ENCODE measurements around the gene MSMB. TPM values are rescaled to one million over a fixed set of nuclear protein-coding genes. Genes with fewer than 3 reads are reported as not detected.

Gene MSMB
- total and polyA plus RNA-seq, 2 of the 4 experiments (the other 2 are of a cell fraction): not detected

- intact Hi-C loops (cut with micrococcal nuclease): loop anchor here (5.0 kb wide), 1 partner anchor 97 kb away; no protein-coding TSS in a partner anchor
- Histone ChIP-seq H3K27ac (ENCODE audit: insufficient read depth, low read length) (no peak overlapping the region), H2BK15ac (ENCODE audit: low read depth, low read length) (no peak overlapping the region), H3K9ac (ENCODE audit: low read depth, low read length) (no peak overlapping the region), H3K27me3 (ENCODE audit: control insufficient read depth, insufficient read depth, low read length) (peaks cover 4% of the 10 kb centered on the region), H3K9me1 (ENCODE audit: insufficient read depth, low read length) (no peaks in the 10 kb centered on the region), H3K9me3 (ENCODE audit: control insufficient read depth, insufficient read depth, low read length) (no peaks in the 10 kb centered on the region), H3K36me3 (ENCODE audit: control insufficient read depth, insufficient read depth, low read length) (no peaks in the 10 kb centered on the region), H3K56ac (ENCODE audit: extremely low read depth, insufficient read depth, low read length) (no peak overlapping the region), H2BK5ac (ENCODE audit: low read depth, low read length, poor library complexity, severe bottlenecking) (no peak overlapping the region), H3K79me1 (ENCODE audit: low read depth in 1 of 2, low read length in 2 of 2) (no peaks in the 10 kb centered on the region), H3K4me3 (ENCODE audit: insufficient read depth, low read depth, low read length) (no peak overlapping the region), H3K14ac (replicated peaks; ENCODE audit: low read depth, low read length) (no peak overlapping the region), H3K18ac (ENCODE audit: low read depth, low read length) (no peak overlapping the region), H3K4ac (ENCODE audit: low read depth, low read length) (no peak overlapping the region), H3K23ac (ENCODE audit: low read depth, low read length) (no peak overlapping the region), H2AK5ac (ENCODE audit: low read depth, low read length) (no peak overlapping the region; the same call in 1 of the 2 replicates), H3K4me1 (ENCODE audit: control insufficient read depth, insufficient read depth, low read length) (peaks cover 7% of the 10 kb centered on the region), H4K8ac (ENCODE audit: low read depth in 2 of 2, low read length in 2 of 2) (no peak overlapping the region), H4K20me1 (ENCODE audit: insufficient read depth, low read length) (no peaks in the 10 kb centered on the region), H4K91ac (ENCODE audit: insufficient read depth, low read depth, low read length) (no peak overlapping the region), H4K5ac (ENCODE audit: low read depth, low read length) (no peak overlapping the region), H2BK120ac (ENCODE audit: low read depth, low read length) (no peak overlapping the region), H3K4me2 (ENCODE audit: low read depth, low read length) (no peak overlapping the region), H2AK9ac (replicated peaks; ENCODE audit: low read depth, low read length, poor library complexity) (no peak overlapping the region), H2BK20ac (ENCODE audit: low read depth, low read length) (no peak overlapping the region), H2AFZ (replicated peaks; ENCODE audit: low read length, poor library complexity) (no peak overlapping the region)
- ChIA-PET POLR2A (ENCODE audit: unreplicated experiment) (no interaction called here), CTCF (no interaction called here)
- BruUV-seq (replicated peaks): no TSS peak
- peak; percentile 46 for ATAC-seq (ENCODE audit: low read depth)
- in situ Hi-C loops (cut with MboI; ENCODE audit: low sequenced_read_pairs): no loop called here
- dilution Hi-C loops (cut with HindIII; ENCODE audit: low sequenced_read_pairs, unreplicated experiment): no loop called here
- TF ChIP-seq RFX5 (IDR thresholded peaks at IDR 0.05; ENCODE audit: low read depth, low read length) (no peak), BHLHE40 (IDR thresholded peaks at IDR 0.05; ENCODE audit: low read depth, low read length) (no peak), CEBPB (IDR thresholded peaks at IDR 0.05; ENCODE audit: low read depth, low read length) (no peak), USF2 (IDR thresholded peaks at IDR 0.05; ENCODE audit: low read depth, low read length) (no peak), MXI1 (IDR thresholded peaks at IDR 0.05; ENCODE audit: borderline replicate concordance, low read depth, low read length) (no peak), NFE2L2 (IDR thresholded peaks at IDR 0.05; ENCODE audit: low read depth, low read length) (no peak), RCOR1 (IDR thresholded peaks at IDR 0.05; ENCODE audit: insufficient replicate concordance, low read length) (no peak), FOS (IDR thresholded peaks at IDR 0.05; ENCODE audit: low read depth, low read length) (no peak), MAFK (IDR thresholded peaks at IDR 0.05; ENCODE audit: low read depth, low read length) (no peak), MAZ (IDR thresholded peaks at IDR 0.05; ENCODE audit: borderline replicate concordance, low read depth, low read length) (no peak), CHD1 (IDR thresholded peaks at IDR 0.05; ENCODE audit: low read depth, low read length) (no peak), RAD21 (IDR thresholded peaks at IDR 0.05; ENCODE audit: low read length) (no peak), SMC3 (IDR thresholded peaks at IDR 0.05; ENCODE audit: low read depth, low read length) (no peak)
- TF ChIP-seq, protein P1, sequence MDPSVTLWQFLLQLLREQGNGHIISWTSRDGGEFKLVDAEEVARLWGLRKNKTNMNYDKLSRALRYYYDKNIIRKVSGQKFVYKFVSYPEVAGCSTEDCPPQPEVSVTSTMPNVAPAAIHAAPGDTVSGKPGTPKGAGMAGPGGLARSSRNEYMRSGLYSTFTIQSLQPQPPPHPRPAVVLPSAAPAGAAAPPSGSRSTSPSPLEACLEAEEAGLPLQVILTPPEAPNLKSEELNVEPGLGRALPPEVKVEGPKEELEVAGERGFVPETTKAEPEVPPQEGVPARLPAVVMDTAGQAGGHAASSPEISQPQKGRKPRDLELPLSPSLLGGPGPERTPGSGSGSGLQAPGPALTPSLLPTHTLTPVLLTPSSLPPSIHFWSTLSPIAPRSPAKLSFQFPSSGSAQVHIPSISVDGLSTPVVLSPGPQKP (IDR thresholded peaks at IDR 0.05; ENCODE audit: borderline replicate concordance, low read depth, low read length): no peak
- TF ChIP-seq, protein P2, sequence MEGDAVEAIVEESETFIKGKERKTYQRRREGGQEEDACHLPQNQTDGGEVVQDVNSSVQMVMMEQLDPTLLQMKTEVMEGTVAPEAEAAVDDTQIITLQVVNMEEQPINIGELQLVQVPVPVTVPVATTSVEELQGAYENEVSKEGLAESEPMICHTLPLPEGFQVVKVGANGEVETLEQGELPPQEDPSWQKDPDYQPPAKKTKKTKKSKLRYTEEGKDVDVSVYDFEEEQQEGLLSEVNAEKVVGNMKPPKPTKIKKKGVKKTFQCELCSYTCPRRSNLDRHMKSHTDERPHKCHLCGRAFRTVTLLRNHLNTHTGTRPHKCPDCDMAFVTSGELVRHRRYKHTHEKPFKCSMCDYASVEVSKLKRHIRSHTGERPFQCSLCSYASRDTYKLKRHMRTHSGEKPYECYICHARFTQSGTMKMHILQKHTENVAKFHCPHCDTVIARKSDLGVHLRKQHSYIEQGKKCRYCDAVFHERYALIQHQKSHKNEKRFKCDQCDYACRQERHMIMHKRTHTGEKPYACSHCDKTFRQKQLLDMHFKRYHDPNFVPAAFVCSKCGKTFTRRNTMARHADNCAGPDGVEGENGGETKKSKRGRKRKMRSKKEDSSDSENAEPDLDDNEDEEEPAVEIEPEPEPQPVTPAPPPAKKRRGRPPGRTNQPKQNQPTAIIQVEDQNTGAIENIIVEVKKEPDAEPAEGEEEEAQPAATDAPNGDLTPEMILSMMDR (conservative IDR thresholded peaks at IDR 0.05; ENCODE audit: low read depth, low read length): no peak
- WGBS, 2 experiments (ENCODE audit: extremely low coverage in 2 of 2, insufficient read length in 1 of 2): 0% methylated on average over 1 of the region's 4 CpGs; no CpG with 5 or more reads in 1 of the 2 experiments
- no peak for DNase-seq
These were observed 33.9 kb upstream of the MSMB start for GRCh38 chr10:46079831-46080585.
